ENCODE measurements around the gene DGKA. TPM values are rescaled to one million over a fixed set of nuclear protein-coding genes. Genes with fewer than 3 reads are reported as not detected.
"Not testable (repeated sequence)": the region's sequence is repeated elsewhere in the genome, so short reads cannot be mapped to it uniquely, and the experiment has no call there.

The DGKA gene
- total RNA-seq, 2 donors from 2014 or later = 74.9 to 161 TPM

- 77% methylated on average over 8 of the region's 8 CpGs for WGBS
- Histone ChIP-seq H3K36me3 (peaks cover 5 to 34% of the 10 kb centered on the region in 2 donors), H3K27me3 (replicated peaks; ENCODE audit: insufficient read depth) (no peaks in the 10 kb centered on the region), H3K9me3 (no peaks in the 10 kb centered on the region), H3K4me3 (no peak overlapping the region), H3K27ac (no peak overlapping the region), H3K4me1 (replicated peaks) (peaks cover 6% of the 10 kb centered on the region)
- DNase-seq (ENCODE audit: low spot score) = no peak
- intact Hi-C loops (cut with DNase I) = loop anchor here (5.0 to 10.0 kb wide), 2 partner anchors 47 to 109 kb away; partner anchors contain the start of genes PA2G4 and RPS26
- TF ChIP-seq POLR2A (IDR thresholded peaks at IDR 0.05) = no peak
- TF ChIP-seq POLR2AphosphoS5 (IDR thresholded peaks at IDR 0.05) = no peak
- TF ChIP-seq CTCF (IDR thresholded peaks at IDR 0.05) = no peak
Measured at GRCh38 chr12:55995366-55995765, 64.4 kb downstream of the DGKA start.

- TF ChIP-seq CTCF (IDR thresholded peaks at IDR 0.05) = peak; percentile 68 to 93 (median 82)
- peak; percentile 63 for TF ChIP-seq POLR2AphosphoS5 (IDR thresholded peaks at IDR 0.05)
- no peak for TF ChIP-seq POLR2A (IDR thresholded peaks at IDR 0.05)
Measured at GRCh38 chr12:55996201-55996714, 65.3 kb downstream of the DGKA start.

GRCh38 chr12:55996715-55997534 is 66.0 kb downstream of the DGKA start, which contains the start of gene SUOX:
TSS of gene SUOX (plus strand) at chr12:55997276. CDS start at chr12:56002222, 4,946 bp downstream.
- peak; percentile 98 for DNase-seq (ENCODE audit: low spot score)
- H3K36me3 ChIP-seq = peaks cover 3 to 19% of the 10 kb centered on the region in 2 donors
- no peaks in the 10 kb centered on the region for H3K27me3 ChIP-seq (replicated peaks; ENCODE audit: insufficient read depth)
- H3K27ac ChIP-seq = peak within 1 kb of the TSS; percentile 81 to 82
- intact Hi-C loops (cut with DNase I) = loop anchor here (5.0 to 10.0 kb wide), 2 partner anchors 45 to 108 kb away; partner anchors contain the start of genes PA2G4 and RPS26
- H3K9me3 ChIP-seq = no peaks in the 10 kb centered on the region
- H3K4me1 ChIP-seq (replicated peaks) = peaks cover 6% of the 10 kb centered on the region
- under 1% methylated on average over 27 of the region's 27 CpGs for WGBS
- peak within 1 kb of the TSS; percentile 51 to 71 for H3K4me3 ChIP-seq
- TF ChIP-seq POLR2AphosphoS5 (IDR thresholded peaks at IDR 0.05) (peak; percentile 96), CTCF (IDR thresholded peaks at IDR 0.05) (peak in 1 of 4 experiments; percentile 29), POLR2A (IDR thresholded peaks at IDR 0.05) (peak; percentile 74)

More at GRCh38 chr12:55996201-55996714, 65.3 kb downstream of the DGKA start:
- Histone ChIP-seq H3K27me3 (replicated peaks; ENCODE audit: insufficient read depth) (no peaks in the 10 kb centered on the region), H3K27ac (peak overlapping the region; percentile 81 to 82), H3K4me3 (peak overlapping the region; percentile 51 to 71), H3K4me1 (replicated peaks) (peaks cover 6% of the 10 kb centered on the region), H3K9me3 (no peaks in the 10 kb centered on the region), H3K36me3 (peaks cover 5 to 25% of the 10 kb centered on the region in 2 donors)
- intact Hi-C loops (cut with DNase I) = loop anchor here (5.0 to 10.0 kb wide), 2 partner anchors 46 to 109 kb away; partner anchors contain the start of genes PA2G4 and RPS26
- WGBS = 31% methylated on average over 14 of the region's 14 CpGs
- peak; percentile 42 for DNase-seq (ENCODE audit: low spot score)

GRCh38 chr12:55997535-55997859 is 66.5 kb downstream of the DGKA start:
- intact Hi-C loops (cut with DNase I) = loop anchor here (5.0 to 10.0 kb wide), 2 partner anchors 45 to 107 kb away; partner anchors contain the start of genes PA2G4 and RPS26
- no peak for DNase-seq (ENCODE audit: low spot score)
- TF ChIP-seq POLR2AphosphoS5 (IDR thresholded peaks at IDR 0.05) = no peak
- TF ChIP-seq POLR2A (IDR thresholded peaks at IDR 0.05) = no peak
- no peak for TF ChIP-seq CTCF (IDR thresholded peaks at IDR 0.05)
- Histone ChIP-seq H3K4me1 (replicated peaks) (peaks cover 6% of the 10 kb centered on the region), H3K9me3 (no peaks in the 10 kb centered on the region), H3K36me3 (peaks cover 0 to 13% of the 10 kb centered on the region in 2 donors), H3K27me3 (replicated peaks; ENCODE audit: insufficient read depth) (no peaks in the 10 kb centered on the region), H3K27ac (peak overlapping the region; percentile 81 to 82), H3K4me3 (peak overlapping the region; percentile 51 to 71)
- 3% methylated on average over 5 of the region's 5 CpGs for WGBS

GRCh38 chr12:55999522-55999921 is 68.6 kb downstream of the DGKA start:
- H3K27me3 ChIP-seq (replicated peaks; ENCODE audit: insufficient read depth); H3K27ac ChIP-seq; H3K9me3 ChIP-seq; H3K4me3 ChIP-seq; H3K4me1 ChIP-seq (replicated peaks); H3K36me3 ChIP-seq; DNase-seq (ENCODE audit: low spot score): not testable (repeated sequence)
- 77% methylated on average over 6 of the region's 6 CpGs for WGBS
- intact Hi-C loops (cut with DNase I) = loop anchor here (5.0 to 10.0 kb wide), 2 partner anchors 43 to 105 kb away; partner anchors contain the start of genes PA2G4 and RPS26

GRCh38 chr12:55999999-56000540 is 69.1 kb downstream of the DGKA start:
- H3K4me1 ChIP-seq (replicated peaks); H3K9me3 ChIP-seq; H3K27me3 ChIP-seq (replicated peaks; ENCODE audit: insufficient read depth); H3K4me3 ChIP-seq; H3K27ac ChIP-seq; DNase-seq (ENCODE audit: low spot score); H3K36me3 ChIP-seq: not testable (repeated sequence)
- WGBS = 93% methylated on average over 28 of the region's 33 CpGs
- intact Hi-C loops (cut with DNase I) = loop anchor here (5.0 to 10.0 kb wide), 2 partner anchors 42 to 105 kb away; partner anchors contain the start of genes PA2G4 and RPS26

Data from prostate gland (tissue), 2 donors.